ENCODE data around the gene ANOS1. TPM values are rescaled to one million over a fixed set of nuclear protein-coding genes. Genes with fewer than 3 reads are reported as not detected.

ANOS1 gene
- total and polyA plus RNA-seq, 2 donors (not counting 3 experiments of a cell fraction or from before 2014, with no cell fraction given): 0.55 to 0.87 TPM

DNA sequence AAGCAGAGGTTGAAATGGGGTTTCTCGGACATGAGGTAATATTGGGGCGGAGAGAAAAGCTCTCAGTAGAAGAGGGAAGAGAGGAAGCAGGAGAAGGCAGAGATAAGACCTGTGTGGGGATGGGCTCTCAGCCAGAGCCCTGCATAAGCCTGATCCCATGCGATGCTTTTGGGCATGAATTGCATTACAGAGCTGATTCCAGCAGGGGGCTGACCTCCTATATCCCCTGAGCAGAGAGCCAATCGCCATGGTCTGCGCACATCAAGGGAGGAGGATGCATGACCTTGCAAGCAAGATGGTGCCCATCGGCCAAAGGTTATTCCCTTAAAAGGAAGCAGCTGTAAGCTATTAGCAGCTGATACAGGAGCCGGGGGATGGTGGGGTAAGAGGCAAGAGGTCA, 7.6 kb downstream of the ANOS1 start:
- intact Hi-C loops (cut with micrococcal nuclease) (no loop called here), dilution Hi-C loops (cut with MboI; ENCODE audit: extremely low pct_ligation_motif_present, low sequenced_read_pairs) (no loop called here)
- Histone ChIP-seq H3K36me3 (ENCODE audit: control insufficient read depth in 2 of 2, extremely low read depth in 1 of 2, insufficient read depth in 2 of 2, low read length in 2 of 2) (no peaks in the 10 kb centered on the region), H3K9me1 (replicated peaks; ENCODE audit: control insufficient read depth, extremely low read depth, insufficient read depth, low read length) (no peaks in the 10 kb centered on the region), H3K4me2 (ENCODE audit: insufficient read depth, low read length) (no peak overlapping the region), H3K27ac (ENCODE audit: insufficient read depth, low read depth, low read length) (no peak overlapping the region), H4K20me1 (replicated peaks; ENCODE audit: control insufficient read depth, extremely low read depth, insufficient read depth, low read length) (no peaks in the 10 kb centered on the region), H3K9ac (replicated peaks; ENCODE audit: extremely low read depth, insufficient read depth, low read length) (no peak overlapping the region), H3K9me3 (replicated peaks; ENCODE audit: control insufficient read depth, insufficient read depth, low read length) (no peaks in the 10 kb centered on the region), H3K27me3 (ENCODE audit: control insufficient read depth in 2 of 2, insufficient read depth in 2 of 2, low read length in 2 of 2) (no peaks in the 10 kb centered on the region), H3K4me1 (ENCODE audit: control insufficient read depth, extremely low read depth, insufficient read depth, low read length) (peaks cover 2% of the 10 kb centered on the region), H3K4me3 (replicated peaks in 1 of 3; ENCODE audit: insufficient read depth in 1 of 3, low read depth in 1 of 3, low read length in 3 of 3) (no peak overlapping the region), H3K79me2 (ENCODE audit: control insufficient read depth, insufficient read depth, low read length) (no peaks in the 10 kb centered on the region), H2AFZ (ENCODE audit: low read depth, low read length) (no peak overlapping the region)
- peak; percentile 78 for FAIRE-seq
- POLR2A ChIA-PET: no interaction called here
- BruUV-seq (replicated peaks): no TSS peak
- TF ChIP-seq GATA2 (IDR thresholded peaks at IDR 0.05; ENCODE audit: insufficient read depth, insufficient read length, low read depth, low read length) (no peak), POLR2A (IDR thresholded peaks at IDR 0.05; ENCODE audit: low read depth, low read length) (no peak), MYC (IDR thresholded peaks at IDR 0.05; ENCODE audit: low read depth, low read length) (no peak)
- TF ChIP-seq, protein P1, sequence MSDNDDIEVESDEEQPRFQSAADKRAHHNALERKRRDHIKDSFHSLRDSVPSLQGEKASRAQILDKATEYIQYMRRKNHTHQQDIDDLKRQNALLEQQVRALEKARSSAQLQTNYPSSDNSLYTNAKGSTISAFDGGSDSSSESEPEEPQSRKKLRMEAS (IDR thresholded peaks at IDR 0.05; ENCODE audit: insufficient read depth, insufficient read length): no peak
- TF ChIP-seq, protein P2, sequence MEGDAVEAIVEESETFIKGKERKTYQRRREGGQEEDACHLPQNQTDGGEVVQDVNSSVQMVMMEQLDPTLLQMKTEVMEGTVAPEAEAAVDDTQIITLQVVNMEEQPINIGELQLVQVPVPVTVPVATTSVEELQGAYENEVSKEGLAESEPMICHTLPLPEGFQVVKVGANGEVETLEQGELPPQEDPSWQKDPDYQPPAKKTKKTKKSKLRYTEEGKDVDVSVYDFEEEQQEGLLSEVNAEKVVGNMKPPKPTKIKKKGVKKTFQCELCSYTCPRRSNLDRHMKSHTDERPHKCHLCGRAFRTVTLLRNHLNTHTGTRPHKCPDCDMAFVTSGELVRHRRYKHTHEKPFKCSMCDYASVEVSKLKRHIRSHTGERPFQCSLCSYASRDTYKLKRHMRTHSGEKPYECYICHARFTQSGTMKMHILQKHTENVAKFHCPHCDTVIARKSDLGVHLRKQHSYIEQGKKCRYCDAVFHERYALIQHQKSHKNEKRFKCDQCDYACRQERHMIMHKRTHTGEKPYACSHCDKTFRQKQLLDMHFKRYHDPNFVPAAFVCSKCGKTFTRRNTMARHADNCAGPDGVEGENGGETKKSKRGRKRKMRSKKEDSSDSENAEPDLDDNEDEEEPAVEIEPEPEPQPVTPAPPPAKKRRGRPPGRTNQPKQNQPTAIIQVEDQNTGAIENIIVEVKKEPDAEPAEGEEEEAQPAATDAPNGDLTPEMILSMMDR (IDR thresholded peaks at IDR 0.05; ENCODE audit: extremely low read depth in 1 of 2, insufficient read depth in 1 of 2, low read depth in 1 of 2, low read length in 2 of 2): peak; percentile 14 to 23
- CTCF ChIA-PET: interaction anchor here (1.0 kb wide), 1 partner anchor 12 kb away, joined by 3 read pairs; no protein-coding TSS in a partner anchor
- peak; percentile 25 for DNase-seq (ENCODE audit: low read depth, low spot score)

DNA sequence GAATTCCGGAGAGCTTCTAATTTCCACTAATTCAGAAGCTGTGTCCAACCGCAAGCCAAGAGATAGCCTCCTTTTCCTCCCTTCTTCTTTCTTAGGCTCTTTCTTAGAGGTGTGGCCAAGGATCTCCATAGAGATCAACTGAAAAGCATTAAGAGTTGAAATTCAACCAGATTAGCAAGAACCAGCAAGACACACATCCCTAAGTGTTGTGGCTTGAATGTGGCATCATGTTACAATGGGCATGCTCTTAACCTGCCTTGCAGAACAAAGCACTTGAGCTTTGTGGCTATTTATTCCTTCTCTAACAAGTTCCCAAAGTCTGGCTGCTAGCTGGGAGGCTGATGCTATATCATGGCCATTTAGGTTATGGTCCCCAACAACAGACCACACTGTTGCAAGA, 10.4 kb downstream of the ANOS1 start:
- TF ChIP-seq, protein P1 (IDR thresholded peaks at IDR 0.05; ENCODE audit: insufficient read depth, insufficient read length): no peak
- no peak for TF ChIP-seq EZH2 (IDR thresholded peaks at IDR 0.05; ENCODE audit: borderline replicate concordance, low read depth, low read length, severe bottlenecking)
- no peak for TF ChIP-seq MYC (IDR thresholded peaks at IDR 0.05; ENCODE audit: low read depth, low read length)
- TF ChIP-seq, protein P2 (IDR thresholded peaks at IDR 0.05; ENCODE audit: extremely low read depth in 1 of 2, insufficient read depth in 1 of 2, low read depth in 1 of 2, low read length in 2 of 2): no peak
- no peak for TF ChIP-seq POLR2AphosphoS5 (IDR thresholded peaks at IDR 0.05; ENCODE audit: insufficient read depth, low read depth, low read length)
- no peak for TF ChIP-seq GATA2 (IDR thresholded peaks at IDR 0.05; ENCODE audit: insufficient read depth, insufficient read length, low read depth, low read length)
- no peak for TF ChIP-seq JUN (IDR thresholded peaks at IDR 0.05; ENCODE audit: borderline replicate concordance, insufficient read depth, insufficient read length, low read depth)
- TF ChIP-seq FOS (IDR thresholded peaks at IDR 0.05; ENCODE audit: borderline replicate concordance, insufficient read depth, low read length): no peak
- intact Hi-C loops (cut with micrococcal nuclease): no loop called here

More for the DNA sequence above, 10.4 kb downstream of the ANOS1 start:
- H3K9me1 ChIP-seq (replicated peaks; ENCODE audit: control insufficient read depth, extremely low read depth, insufficient read depth, low read length): no peaks in the 10 kb centered on the region
- no peaks in the 10 kb centered on the region for H3K36me3 ChIP-seq (ENCODE audit: control insufficient read depth in 2 of 2, extremely low read depth in 1 of 2, insufficient read depth in 2 of 2, low read length in 2 of 2)
- BruUV-seq (replicated peaks): no TSS peak
- H4K20me1 ChIP-seq (replicated peaks; ENCODE audit: control insufficient read depth, extremely low read depth, insufficient read depth, low read length): no peaks in the 10 kb centered on the region
- H3K4me3 ChIP-seq (replicated peaks in 1 of 3; ENCODE audit: insufficient read depth in 1 of 3, low read depth in 1 of 3, low read length in 3 of 3): no peak overlapping the region
- POLR2A ChIA-PET: no interaction called here
- DNase-seq (ENCODE audit: low read depth, low spot score): no peak
- no peak overlapping the region for H2AFZ ChIP-seq (ENCODE audit: low read depth, low read length)
- H3K9ac ChIP-seq (replicated peaks; ENCODE audit: extremely low read depth, insufficient read depth, low read length): no peak overlapping the region
- no peak for FAIRE-seq
- no peak overlapping the region for H3K4me2 ChIP-seq (ENCODE audit: insufficient read depth, low read length)
- H3K4me1 ChIP-seq (ENCODE audit: control insufficient read depth, extremely low read depth, insufficient read depth, low read length): peaks cover 2% of the 10 kb centered on the region
- no peaks in the 10 kb centered on the region for H3K27me3 ChIP-seq (ENCODE audit: control insufficient read depth in 2 of 2, insufficient read depth in 2 of 2, low read length in 2 of 2)
- no peak overlapping the region for H3K27ac ChIP-seq (ENCODE audit: insufficient read depth, low read depth, low read length)
- dilution Hi-C loops (cut with MboI; ENCODE audit: extremely low pct_ligation_motif_present, low sequenced_read_pairs): no loop called here
- CTCF ChIA-PET: interaction anchor here (0.8 kb wide), 1 partner anchor 17 kb away, joined by 3 read pairs; no protein-coding TSS in a partner anchor
- H3K79me2 ChIP-seq (ENCODE audit: control insufficient read depth, insufficient read depth, low read length): no peaks in the 10 kb centered on the region
- H3K9me3 ChIP-seq (replicated peaks; ENCODE audit: control insufficient read depth, insufficient read depth, low read length): no peaks in the 10 kb centered on the region

Measured in endothelial cell of umbilical vein (primary cell).